NT2/D1 (cell line): Measurements from ENCODE around the gene TMF1.

Source experiments
- SUZ12 ChIP-seq: IDR thresholded peaks from 2 replicates; pipeline ENCODE4 v1.6.1; 2011; ENCODE audit not compliant: insufficient read length, insufficient read depth; ENCODE audit errors: extremely low read depth
- YY1 ChIP-seq: IDR thresholded peaks from 2 replicates; pipeline ENCODE4 v1.6.1; 2011; ENCODE audit not compliant: insufficient read length, insufficient read depth
- ZNF274 ChIP-seq: IDR thresholded peaks from 2 replicates; pipeline ENCODE4 v1.6.1; 2011; ENCODE audit warnings: mild to moderate bottlenecking, low read depth, low read length

GRCh38 chr3:69063636-69064035, 11.5 kb upstream of the TMF1 start:
- TF ChIP-seq ZNF274 (no peak), YY1 (no peak), SUZ12 (no peak)
